Subcutaneous adipose tissue (tissue), 4 donors: ENCODE results near the gene C16orf54. TPM values are rescaled to one million over a fixed set of nuclear protein-coding genes. Genes with fewer than 3 reads are reported as not detected.

Source experiments
- CTCF ChIP-seq: fragments of 450-650 bp; IDR thresholded peaks from one replicate; pipeline ENCODE4 v1.5.1; 2016; ENCODE audit warnings: low read depth, mild to moderate bottlenecking, control low read depth, antibody characterized with exemption, moderate library complexity
- total RNA-seq, 4 donors: library from RNA; depleted of rRNA; stranded (reverse); fragments of >200 nt; gene quantifications; one replicate each; pipeline ENCODE4 v1.1.0, GENCODE V29; 2016

The C16orf54 gene
- total RNA-seq, 4 donors from 2014 or later: 0.75 to 4.2 (median 1.6) TPM

GRCh38 chr16:29734786-29735185 is 11.0 kb downstream of the C16orf54 start:
- TF ChIP-seq CTCF: no peak

- no peak for TF ChIP-seq CTCF
These were observed 15.1 kb downstream of the C16orf54 start for GRCh38 chr16:29730649-29731048.

GRCh38 chr16:29729116-29729521 is 16.7 kb downstream of the C16orf54 start:
- no peak for TF ChIP-seq CTCF

- no peak for TF ChIP-seq CTCF
These were observed 18.3 kb downstream of the C16orf54 start for GRCh38 chr16:29727452-29727851.

GRCh38 chr16:29726845-29727377 is 18.9 kb downstream of the C16orf54 start:
- no peak for TF ChIP-seq CTCF

GRCh38 chr16:29720703-29721102 is 25.1 kb downstream of the C16orf54 start:
- TF ChIP-seq CTCF: no peak

- no peak for TF ChIP-seq CTCF
These were observed 26.7 kb downstream of the C16orf54 start for GRCh38 chr16:29719063-29719462.

- no peak for TF ChIP-seq CTCF
These were observed 28.7 kb downstream of the C16orf54 start for GRCh38 chr16:29717113-29717512.
